Heart left ventricle (tissue), 13 donors: ENCODE data around the gene CACNA1G.

Experiments
- POLR2A ChIP-seq, 2 donors: fragments of 450-650 bp; IDR thresholded peaks; one replicate each; pipeline ENCODE4 v1.6.1; 2017; ENCODE audit warnings: antibody characterized with exemption in 2 of 2, mild to moderate bottlenecking in 2 of 2, moderate library complexity in 2 of 2
- TF ChIP-seq, protein P1 (sequence below), 12 donors: fragments of 200-600 bp; sonication (generic) in 4 of 12; IDR thresholded peaks; one replicate each; pipeline versions ENCODE4 v1.5.0 to v1.8.0; 2018 to 2022; ENCODE audit warnings: antibody characterized with exemption in 12 of 12, mild to moderate bottlenecking in 5 of 12
- donor health status: ischemic (EF 13 %, LVEDD 7.1; RV severe dilation, severe dysfunction).
- donor health status: DM: no; HTN: yes; CAD: no.
- donor health status: DM: no; HTN: no; CAD: no.
- donor health status: ischemic (EF 25% LVEDD 6.9; RV normal size, moderate dysfunction).
- donor health status: ischemic (EF 25% LVEDD 5.7; RV mildly dilated, moderate dysfunction).
- donor health status: ischemic (EF 35%, LVEDD 5.7; RV mildly dilated, moderate dysfunction).
- donor health status: nonischemic (EF 11% LVEDD 7.7; RV severe dilation, severe dysfunction).
- donor health status: DM: yes; HTN: yes; CAD: no.
- donor health status: PGD.
- donor health status: ischemic (EF 29% LVEDD 5.4; RV normal size, mild dysfunction).
- donor health status: nonischemic (EF 23%, LVEDD 6.1; RV moderate dilation, normal function).

DNA sequence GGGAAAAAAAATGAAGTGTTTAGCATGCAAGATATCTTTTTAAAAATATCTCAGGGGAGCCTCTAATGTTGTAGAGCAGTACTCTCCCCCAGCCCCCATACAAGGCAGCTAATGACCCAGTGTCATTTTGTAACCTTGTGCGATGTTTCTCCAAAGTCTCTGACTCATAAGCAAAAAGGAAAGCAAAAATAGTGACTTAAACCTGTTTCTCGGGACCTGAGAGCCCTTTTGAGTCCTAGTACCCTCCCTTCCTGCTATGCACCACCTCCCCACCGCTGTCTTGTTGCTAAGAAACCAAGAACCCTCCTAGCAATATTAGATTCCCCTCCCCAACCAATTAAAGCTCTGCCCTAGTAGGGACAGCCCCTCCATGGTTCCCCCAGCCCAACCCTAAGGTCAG, 49.5 kb upstream of the CACNA1G start:
- TF ChIP-seq, protein P1, sequence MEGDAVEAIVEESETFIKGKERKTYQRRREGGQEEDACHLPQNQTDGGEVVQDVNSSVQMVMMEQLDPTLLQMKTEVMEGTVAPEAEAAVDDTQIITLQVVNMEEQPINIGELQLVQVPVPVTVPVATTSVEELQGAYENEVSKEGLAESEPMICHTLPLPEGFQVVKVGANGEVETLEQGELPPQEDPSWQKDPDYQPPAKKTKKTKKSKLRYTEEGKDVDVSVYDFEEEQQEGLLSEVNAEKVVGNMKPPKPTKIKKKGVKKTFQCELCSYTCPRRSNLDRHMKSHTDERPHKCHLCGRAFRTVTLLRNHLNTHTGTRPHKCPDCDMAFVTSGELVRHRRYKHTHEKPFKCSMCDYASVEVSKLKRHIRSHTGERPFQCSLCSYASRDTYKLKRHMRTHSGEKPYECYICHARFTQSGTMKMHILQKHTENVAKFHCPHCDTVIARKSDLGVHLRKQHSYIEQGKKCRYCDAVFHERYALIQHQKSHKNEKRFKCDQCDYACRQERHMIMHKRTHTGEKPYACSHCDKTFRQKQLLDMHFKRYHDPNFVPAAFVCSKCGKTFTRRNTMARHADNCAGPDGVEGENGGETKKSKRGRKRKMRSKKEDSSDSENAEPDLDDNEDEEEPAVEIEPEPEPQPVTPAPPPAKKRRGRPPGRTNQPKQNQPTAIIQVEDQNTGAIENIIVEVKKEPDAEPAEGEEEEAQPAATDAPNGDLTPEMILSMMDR (IDR thresholded peaks at IDR 0.05), result no peak
- TF ChIP-seq POLR2A (IDR thresholded peaks at IDR 0.05), result no peak
